GM18498 (cell line): ENCODE data around the gene SRXN1.

ENCODE experiments used
- ATAC-seq: cut with Tn5 transposase; IDR thresholded peaks from one replicate; pipeline ENCODE4 v1.9.1; 2021; ENCODE audit warnings: mild to moderate bottlenecking, moderate library complexity; ENCODE audit not compliant: unreplicated experiment

The SRXN1 gene

GRCh38 chr20:609371-609964 is 43.5 kb downstream of the SRXN1 start:
- ATAC-seq = no peak

GRCh38 chr20:608970-609369 is 44.0 kb downstream of the SRXN1 start:
- ATAC-seq = no peak

- no peak for ATAC-seq
Measured at GRCh38 chr20:607476-607875, 45.5 kb downstream of the SRXN1 start.

GRCh38 chr20:605237-605636 is 47.8 kb downstream of the SRXN1 start:
- ATAC-seq = no peak

- ATAC-seq = no peak
Measured at GRCh38 chr20:603116-603640, 49.8 kb downstream of the SRXN1 start.

- ATAC-seq = no peak
Measured at GRCh38 chr20:602111-602970, 50.7 kb downstream of the SRXN1 start.

- ATAC-seq = no peak
Measured at GRCh38 chr20:600736-601135, 52.3 kb downstream of the SRXN1 start.

- ATAC-seq = no peak
Measured at GRCh38 chr20:600141-600540, 52.9 kb downstream of the SRXN1 start.

GRCh38 chr20:598133-598850 is 54.7 kb downstream of the SRXN1 start:
- no peak for ATAC-seq

GRCh38 chr20:597560-597959 is 55.4 kb downstream of the SRXN1 start:
- no peak for ATAC-seq
